ENCODE data around the gene PPCS. TPM values are rescaled to one million over a fixed set of nuclear protein-coding genes. Genes with fewer than 3 reads are reported as not detected.

PPCS gene
- total RNA-seq (ENCODE audit: low replicate concordance), result 10.6 and 22.7 TPM in 2 replicates

DNA sequence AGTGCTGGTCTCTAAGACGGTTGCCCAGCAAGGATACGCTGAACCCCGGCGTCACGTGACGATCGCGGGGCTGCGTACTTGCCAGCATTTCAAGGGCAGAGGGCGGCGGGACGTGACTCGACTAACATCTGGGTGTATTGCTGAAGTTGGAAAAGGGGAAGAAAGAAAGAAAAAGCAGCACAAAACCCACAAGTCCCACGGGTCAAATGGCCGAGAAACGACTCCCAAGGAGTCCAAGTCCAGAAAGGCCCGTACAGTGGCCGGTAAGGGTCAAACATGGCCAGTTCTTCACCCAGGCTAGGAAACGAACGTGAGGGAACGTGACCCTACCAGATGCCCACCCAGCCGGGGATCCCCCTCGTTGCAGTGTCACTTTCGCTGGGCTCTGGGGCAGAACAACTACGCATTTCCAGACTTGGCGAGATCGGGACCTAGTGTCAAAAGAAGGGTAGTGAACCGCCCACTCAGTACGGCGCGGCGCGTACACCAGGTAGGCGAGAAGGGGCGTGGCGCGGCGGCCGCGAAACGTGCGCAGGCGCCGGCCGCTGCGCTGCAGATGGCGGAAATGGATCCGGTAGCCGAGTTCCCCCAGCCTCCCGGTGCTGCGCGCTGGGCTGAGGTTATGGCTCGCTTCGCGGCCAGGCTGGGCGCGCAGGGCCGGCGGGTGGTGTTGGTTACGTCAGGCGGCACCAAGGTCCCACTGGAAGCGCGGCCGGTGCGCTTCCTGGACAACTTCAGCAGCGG lies at the start of gene PPCS, which contains the start of gene ZMYND12:
TSS of gene PPCS (plus strand) at position 534 of the 744 bp plus-strand sequence. CDS start at position 557, 23 bp downstream.
TSS of gene ZMYND12 (minus strand) at position 13 of the 744 bp plus-strand sequence. CDS start 25 bp downstream, outside the sequence.

DNA sequence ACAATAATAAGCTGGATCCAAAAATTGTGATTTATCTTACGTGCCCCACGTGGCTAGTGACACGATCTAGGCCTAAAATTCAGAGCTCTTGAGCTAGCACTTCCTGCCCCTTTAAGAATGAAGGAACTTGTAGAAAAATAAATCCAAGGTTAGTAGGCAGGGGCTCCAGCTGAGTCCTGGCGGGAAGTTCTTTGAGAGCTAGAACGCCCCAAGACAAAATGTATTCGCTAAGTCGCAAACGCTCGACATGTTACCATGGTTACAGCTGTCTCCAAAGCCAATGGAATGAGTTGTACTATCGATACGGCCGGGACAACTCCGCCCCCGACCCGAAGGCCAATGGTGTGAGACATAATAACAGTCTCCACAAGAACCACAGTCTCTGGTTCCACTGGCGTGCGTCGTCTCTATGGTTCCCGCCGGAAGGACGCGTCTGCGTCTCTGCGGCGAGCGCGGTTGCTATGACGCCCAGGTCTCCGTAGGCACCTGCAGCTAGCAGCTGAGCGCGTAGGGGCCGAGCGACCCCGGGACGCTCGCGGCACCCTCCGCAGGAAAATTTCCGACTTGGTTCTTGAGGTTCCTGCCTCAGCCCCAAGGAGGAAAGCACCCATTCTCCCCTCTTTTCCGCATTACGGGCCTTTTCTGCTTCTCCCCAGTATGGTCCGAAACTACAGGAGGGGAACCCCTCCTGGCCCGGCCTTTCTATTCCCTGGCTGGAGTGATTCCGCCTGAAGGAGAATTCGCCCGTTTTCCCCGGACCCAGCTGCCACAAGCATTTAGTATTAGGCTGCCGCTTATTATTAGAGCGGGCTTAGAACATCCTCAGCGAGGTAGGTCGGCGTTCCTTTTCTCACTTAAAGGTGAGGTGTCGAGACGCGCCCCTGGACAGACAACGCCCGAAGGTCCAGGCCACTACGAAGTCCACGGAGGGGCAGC lies 6.8 kb downstream of the PPCS start, which contains the start of gene CCDC30:
TSS of gene CCDC30 (plus strand) at position 459 of the 936 bp plus-strand sequence. CDS start 17,266 bp downstream, outside the sequence.

Other genes starting within 250 kb of the PPCS start
- gene FOXJ3, start 121.3 kb upstream of the PPCS start, total RNA-seq (ENCODE audit: low replicate concordance), result 9.7 and 9.9 TPM in 2 replicates
- not detected in 2 replicates for gene RIMKLA, start 75.8 kb upstream of the PPCS start, total RNA-seq (ENCODE audit: low replicate concordance)
- 0.15 and 0.59 TPM in 2 replicates for gene ZMYND12, start 521 bp upstream of the PPCS start, total RNA-seq (ENCODE audit: low replicate concordance)
- 0.38 and 1.8 TPM in 2 replicates for gene CCDC30, start 6.7 kb downstream of the PPCS start, total RNA-seq (ENCODE audit: low replicate concordance)
- gene PPIH, start 201.9 kb downstream of the PPCS start, total RNA-seq (ENCODE audit: low replicate concordance), result 20.9 and 28.3 TPM in 2 replicates
- 851 and 971 TPM in 2 replicates for gene YBX1, start 225.9 kb downstream of the PPCS start, total RNA-seq (ENCODE audit: low replicate concordance)

Measured in smooth muscle cell of the coronary artery (primary cell).